ENCODE results near the gene TPP2.

Gene TPP2

GRCh38 chr13:102696465-102696864, 99.7 kb downstream of the TPP2 start:
- DNase-seq: no peak

- DNase-seq: no peak
Measured at GRCh38 chr13:102697264-102697663, 100.5 kb downstream of the TPP2 start.

GRCh38 chr13:102697929-102698648, 101.3 kb downstream of the TPP2 start:
- DNase-seq: no peak

- no peak for DNase-seq
Measured at GRCh38 chr13:102698649-102698980, 101.8 kb downstream of the TPP2 start.

- no peak for DNase-seq
Measured at GRCh38 chr13:102699504-102699903, 102.7 kb downstream of the TPP2 start.

- DNase-seq: no peak
Measured at GRCh38 chr13:102700088-102701031, 103.6 kb downstream of the TPP2 start.

GRCh38 chr13:102701331-102701730, 104.5 kb downstream of the TPP2 start:
- no peak for DNase-seq

GRCh38 chr13:102702965-102703725, 106.4 kb downstream of the TPP2 start:
- DNase-seq: no peak

- DNase-seq: no peak
Measured at GRCh38 chr13:102703726-102704035, 106.9 kb downstream of the TPP2 start.

- no peak for DNase-seq
Measured at GRCh38 chr13:102704238-102705058, 107.7 kb downstream of the TPP2 start.

GRCh38 chr13:102707467-102707866, 110.7 kb downstream of the TPP2 start:
- no peak for DNase-seq

GRCh38 chr13:102708211-102708610, 111.4 kb downstream of the TPP2 start:
- no peak for DNase-seq

GRCh38 chr13:102708991-102709390, 112.2 kb downstream of the TPP2 start:
- no peak for DNase-seq

- no peak for DNase-seq
Measured at GRCh38 chr13:102709536-102709935, 112.8 kb downstream of the TPP2 start.

GRCh38 chr13:102710261-102710679, 113.5 kb downstream of the TPP2 start:
- no peak for DNase-seq

GRCh38 chr13:102715447-102715846, 118.7 kb downstream of the TPP2 start:
- DNase-seq: no peak

GRCh38 chr13:102718746-102719145, 122.0 kb downstream of the TPP2 start:
- DNase-seq: no peak

- DNase-seq: no peak
Measured at GRCh38 chr13:102721800-102722231, 125.0 kb downstream of the TPP2 start.

- DNase-seq: no peak
Measured at GRCh38 chr13:102724923-102725322, 128.1 kb downstream of the TPP2 start.

GRCh38 chr13:102726430-102726829, 129.6 kb downstream of the TPP2 start:
- DNase-seq: peak; percentile 80
